Fibroblast of villous mesenchyme (primary cell): Measurements from ENCODE around the gene PDZD2. TPM values are rescaled to one million over a fixed set of nuclear protein-coding genes. Genes with fewer than 3 reads are reported as not detected.

Experiments
- DNase-seq: peaks from one replicate; pipeline ENCODE4 v3.0.0-alpha.2; 2010; ENCODE audit warnings: low read depth
- H3K4me3 ChIP-seq: 2 replicates; pipeline ENCODE4 v1.5.1; 2011; ENCODE audit warnings: low read depth, mild to moderate bottlenecking, low read length
- total RNA-seq: library from RNA; depleted of rRNA; stranded (reverse); fragments of >200 nt; gene quantifications from 2 replicates; pipeline ENCODE4 v1.2.3, GENCODE V29; 2012
- TF ChIP-seq, protein P1 (sequence below): IDR thresholded peaks from 2 replicates; pipeline ENCODE4 v1.5.1; 2012; ENCODE audit warnings: low read depth, mild to moderate bottlenecking, low read length; ENCODE audit not compliant: insufficient read depth

The PDZD2 gene
- total RNA-seq, 1 donor, result 2.6 TPM

DNA sequence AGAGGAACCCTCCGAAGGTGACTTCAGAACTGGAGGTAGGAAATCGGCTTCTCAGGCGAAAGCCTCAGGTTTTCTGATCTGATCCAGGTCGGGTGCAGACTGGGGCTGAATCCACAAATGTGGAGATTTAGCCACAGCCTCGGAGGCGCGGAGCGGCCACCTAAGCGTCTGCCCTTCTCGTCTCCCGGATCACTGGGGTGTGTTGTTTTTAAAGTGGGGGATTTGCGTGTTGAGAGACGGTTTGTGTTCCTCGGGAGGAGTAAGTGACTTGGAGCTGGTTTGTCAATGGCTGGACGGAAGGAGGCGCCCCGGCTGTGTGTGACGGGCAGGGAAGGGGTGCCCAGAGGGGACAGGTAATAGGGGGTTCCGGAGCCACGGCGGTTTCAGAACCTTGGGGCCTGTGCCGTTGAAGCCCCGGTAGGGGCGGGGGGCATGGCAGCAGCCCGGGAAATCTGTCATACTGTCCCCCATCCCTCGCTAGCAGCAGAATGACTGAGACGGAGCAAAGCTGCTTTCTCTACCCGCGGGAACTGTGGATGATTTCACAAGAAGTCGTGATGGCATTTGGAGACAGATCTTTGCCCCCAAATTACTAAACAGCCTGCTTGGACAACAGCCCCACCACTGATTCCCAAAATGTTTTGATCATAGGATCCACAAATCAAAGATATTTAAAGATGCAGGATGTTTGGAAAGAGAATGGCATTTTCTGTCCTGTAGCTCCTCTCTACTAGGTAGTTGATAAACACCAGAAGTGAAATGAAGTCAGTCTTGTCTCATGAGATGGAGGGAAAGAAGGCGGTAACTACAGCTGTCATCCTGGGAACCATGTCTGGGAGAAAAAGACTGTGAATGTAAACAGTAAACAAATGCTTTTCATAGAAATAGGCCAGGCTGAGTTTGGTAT lies 216.5 kb downstream of the PDZD2 start:
- DNase-seq, result peak; percentile 55
- TF ChIP-seq, protein P1, sequence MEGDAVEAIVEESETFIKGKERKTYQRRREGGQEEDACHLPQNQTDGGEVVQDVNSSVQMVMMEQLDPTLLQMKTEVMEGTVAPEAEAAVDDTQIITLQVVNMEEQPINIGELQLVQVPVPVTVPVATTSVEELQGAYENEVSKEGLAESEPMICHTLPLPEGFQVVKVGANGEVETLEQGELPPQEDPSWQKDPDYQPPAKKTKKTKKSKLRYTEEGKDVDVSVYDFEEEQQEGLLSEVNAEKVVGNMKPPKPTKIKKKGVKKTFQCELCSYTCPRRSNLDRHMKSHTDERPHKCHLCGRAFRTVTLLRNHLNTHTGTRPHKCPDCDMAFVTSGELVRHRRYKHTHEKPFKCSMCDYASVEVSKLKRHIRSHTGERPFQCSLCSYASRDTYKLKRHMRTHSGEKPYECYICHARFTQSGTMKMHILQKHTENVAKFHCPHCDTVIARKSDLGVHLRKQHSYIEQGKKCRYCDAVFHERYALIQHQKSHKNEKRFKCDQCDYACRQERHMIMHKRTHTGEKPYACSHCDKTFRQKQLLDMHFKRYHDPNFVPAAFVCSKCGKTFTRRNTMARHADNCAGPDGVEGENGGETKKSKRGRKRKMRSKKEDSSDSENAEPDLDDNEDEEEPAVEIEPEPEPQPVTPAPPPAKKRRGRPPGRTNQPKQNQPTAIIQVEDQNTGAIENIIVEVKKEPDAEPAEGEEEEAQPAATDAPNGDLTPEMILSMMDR, result peak; percentile 27
- peak overlapping the region; percentile 67 for H3K4me3 ChIP-seq

GRCh38 chr5:31859096-31859495 lies 220.2 kb downstream of the PDZD2 start:
- no peak for DNase-seq
- no peak overlapping the region for H3K4me3 ChIP-seq
- TF ChIP-seq, protein P1, result no peak

GRCh38 chr5:31860278-31860677 lies 221.3 kb downstream of the PDZD2 start:
- TF ChIP-seq, protein P1, result no peak
- DNase-seq, result no peak
- no peak overlapping the region for H3K4me3 ChIP-seq

DNA sequence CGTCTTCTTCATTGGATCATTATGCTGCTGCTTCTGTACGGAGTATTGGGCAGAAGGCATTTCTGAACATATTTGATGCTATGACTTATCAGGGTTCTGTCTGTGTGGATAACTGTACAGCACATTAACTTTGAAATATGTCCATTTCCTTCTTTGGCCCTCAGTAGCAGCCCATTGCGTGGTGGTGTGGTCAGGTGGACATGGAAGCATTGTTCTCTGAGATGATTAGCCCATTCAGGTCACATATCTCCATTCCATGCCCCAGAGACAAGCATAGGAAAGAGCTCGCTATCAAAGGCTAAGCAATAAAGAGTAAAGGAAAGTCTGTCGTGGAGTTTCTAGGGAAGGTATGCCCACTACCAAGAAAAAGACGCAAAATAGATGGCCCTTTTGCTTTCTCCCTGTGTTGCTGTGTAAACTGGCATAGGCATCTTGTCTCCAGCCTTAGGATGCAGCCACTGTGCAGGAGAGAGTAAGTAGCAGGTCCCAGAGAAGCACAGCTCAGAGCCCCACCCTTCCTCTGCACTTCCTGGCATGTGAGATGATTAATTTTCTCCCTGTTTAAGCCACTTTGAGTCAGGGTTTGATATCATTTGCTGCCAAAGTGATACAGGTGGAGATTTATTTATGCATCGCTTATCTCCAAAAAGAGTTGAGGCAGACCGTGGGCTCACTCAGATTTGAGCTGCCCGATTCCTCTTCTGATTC lies 221.9 kb downstream of the PDZD2 start:
- no peak for DNase-seq
- H3K4me3 ChIP-seq, result no peak overlapping the region
- TF ChIP-seq, protein P1, result no peak

GRCh38 chr5:31861601-31862000 lies 222.7 kb downstream of the PDZD2 start:
- no peak overlapping the region for H3K4me3 ChIP-seq
- DNase-seq, result no peak
- TF ChIP-seq, protein P1, result no peak

GRCh38 chr5:31863991-31864411 lies 225.1 kb downstream of the PDZD2 start:
- no peak for DNase-seq
- TF ChIP-seq, protein P1, result no peak
- H3K4me3 ChIP-seq, result no peak overlapping the region
